Measurements from ENCODE around the gene COBLL1. TPM values are rescaled to one million over a fixed set of nuclear protein-coding genes. Genes with fewer than 3 reads are reported as not detected.
"Not testable (repeated sequence)": the region's sequence is repeated elsewhere in the genome, so short reads cannot be mapped to it uniquely, and the experiment has no call there.

Gene COBLL1
- total RNA-seq, 1 donor from 2014 or later, result not detected

DNA sequence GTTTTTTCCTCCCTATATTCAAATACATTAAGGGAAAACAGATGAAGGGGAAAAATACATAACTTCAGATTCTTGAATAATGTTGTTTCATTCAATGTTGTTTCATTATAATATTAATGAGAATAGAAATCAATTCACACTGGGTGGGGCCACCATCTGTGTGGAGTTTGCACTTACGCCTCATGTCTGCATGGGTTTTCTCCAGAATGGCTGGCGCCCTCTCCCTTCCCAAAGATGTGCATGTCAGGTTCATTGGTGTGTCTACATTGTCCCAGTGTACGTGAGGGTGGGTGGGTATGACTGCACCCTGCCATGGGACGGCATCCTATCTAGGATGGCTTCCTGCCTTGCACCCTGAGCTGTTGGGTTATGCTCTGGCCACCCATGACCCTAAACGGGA is 51.7 kb downstream of the COBLL1 start:
- intact Hi-C loops (cut with micrococcal nuclease), result no loop called here

DNA sequence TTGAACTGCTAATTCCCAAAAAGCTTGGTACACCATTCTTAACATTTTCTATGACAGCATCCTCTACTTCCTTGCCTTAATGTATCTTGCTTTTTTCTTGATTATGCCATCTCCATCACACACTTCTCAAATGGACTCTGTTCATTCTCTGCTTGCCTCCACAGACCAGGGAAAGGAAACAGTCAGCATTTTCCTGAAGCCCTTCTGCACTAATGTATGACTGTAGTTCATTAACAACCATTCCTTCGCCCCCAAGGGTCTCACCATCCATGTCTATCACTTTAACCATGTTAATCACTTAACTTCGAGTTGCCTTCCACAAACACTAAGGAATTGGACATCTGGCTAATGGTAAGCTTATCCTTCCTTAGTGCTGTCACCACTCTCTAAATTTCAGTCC is 54.8 kb downstream of the COBLL1 start:
- intact Hi-C loops (cut with micrococcal nuclease), result no loop called here

DNA sequence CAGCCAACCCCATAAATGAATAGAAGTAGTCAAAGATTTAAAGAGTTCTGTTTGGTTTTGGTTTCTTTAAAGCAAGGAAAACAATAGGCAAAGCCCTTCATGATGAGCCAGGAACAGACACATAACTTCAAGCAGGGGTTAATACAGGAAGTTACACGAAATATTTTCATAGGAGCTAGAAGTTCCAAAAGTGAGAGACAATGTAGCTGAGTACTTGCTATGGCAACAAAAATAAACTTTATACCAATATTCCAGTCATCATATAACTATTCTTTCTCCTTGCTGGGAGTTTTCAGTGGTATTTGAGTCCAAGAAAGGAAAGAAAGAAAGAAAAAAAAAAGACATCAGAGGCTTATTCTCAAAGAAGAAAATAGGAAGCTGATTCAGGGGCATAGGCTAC is 56.2 kb downstream of the COBLL1 start:
- intact Hi-C loops (cut with micrococcal nuclease), result no loop called here

GRCh38 chr2:164784376-164784775 is 57.2 kb downstream of the COBLL1 start:
- intact Hi-C loops (cut with micrococcal nuclease), result no loop called here

GRCh38 chr2:164782323-164782722 is 59.3 kb downstream of the COBLL1 start:
- intact Hi-C loops (cut with micrococcal nuclease), result no loop called here

DNA sequence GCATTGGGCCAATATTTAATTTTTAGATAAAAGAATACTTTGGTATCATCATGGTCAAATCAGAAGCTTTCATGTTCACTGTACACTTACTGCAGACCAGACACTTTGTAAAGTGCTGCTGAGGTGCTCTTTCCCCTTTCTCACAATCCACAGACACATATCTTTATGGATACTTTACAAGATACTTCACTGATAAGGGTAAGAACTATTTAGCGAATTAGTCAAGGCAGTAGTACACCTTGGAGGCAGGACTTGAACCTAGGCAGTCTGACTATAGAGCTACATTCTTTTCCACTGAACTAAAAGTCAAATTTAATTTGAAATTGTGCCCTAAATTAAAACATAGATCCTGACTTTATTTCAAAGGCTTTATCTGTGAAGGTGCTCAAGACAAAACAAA is 60.2 kb downstream of the COBLL1 start:
- intact Hi-C loops (cut with micrococcal nuclease), result no loop called here

GRCh38 chr2:164780611-164781178 is 60.9 kb downstream of the COBLL1 start:
- intact Hi-C loops (cut with micrococcal nuclease), result no loop called here

DNA sequence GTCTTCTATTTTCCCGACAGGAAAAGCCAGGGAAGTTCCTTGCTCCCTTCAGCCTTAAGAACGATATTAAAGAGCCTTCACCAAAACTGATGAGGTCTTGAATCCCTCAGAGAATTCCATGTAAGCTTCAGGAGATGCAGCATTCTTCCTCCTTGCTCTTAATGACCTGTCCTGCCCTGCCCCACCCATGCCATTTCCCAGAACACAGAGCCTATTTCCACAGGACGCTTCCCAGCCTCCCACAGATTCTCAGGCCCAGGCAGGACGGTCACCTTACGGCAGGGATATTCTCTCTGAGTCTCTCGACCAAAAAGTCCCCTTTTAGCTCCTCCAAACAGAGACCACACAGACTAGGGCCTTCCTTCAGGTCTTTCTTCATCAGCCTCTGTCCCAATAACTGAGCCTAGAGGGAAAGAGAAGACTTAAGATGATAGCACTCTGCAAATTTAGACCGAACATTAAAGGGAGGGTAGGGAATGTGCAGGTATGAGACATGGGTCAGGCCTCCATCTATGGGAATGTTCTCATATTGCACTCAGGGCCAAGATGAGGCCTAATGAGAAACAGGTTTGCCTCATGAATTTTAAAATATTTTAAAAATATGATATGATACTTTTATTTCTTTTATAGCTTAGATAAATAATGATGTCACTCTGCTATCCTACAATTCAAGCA is 62.1 kb downstream of the COBLL1 start:
- intact Hi-C loops (cut with micrococcal nuclease), result no loop called here

GRCh38 chr2:164778723-164779122 is 62.9 kb downstream of the COBLL1 start:
- intact Hi-C loops (cut with micrococcal nuclease), result no loop called here

DNA sequence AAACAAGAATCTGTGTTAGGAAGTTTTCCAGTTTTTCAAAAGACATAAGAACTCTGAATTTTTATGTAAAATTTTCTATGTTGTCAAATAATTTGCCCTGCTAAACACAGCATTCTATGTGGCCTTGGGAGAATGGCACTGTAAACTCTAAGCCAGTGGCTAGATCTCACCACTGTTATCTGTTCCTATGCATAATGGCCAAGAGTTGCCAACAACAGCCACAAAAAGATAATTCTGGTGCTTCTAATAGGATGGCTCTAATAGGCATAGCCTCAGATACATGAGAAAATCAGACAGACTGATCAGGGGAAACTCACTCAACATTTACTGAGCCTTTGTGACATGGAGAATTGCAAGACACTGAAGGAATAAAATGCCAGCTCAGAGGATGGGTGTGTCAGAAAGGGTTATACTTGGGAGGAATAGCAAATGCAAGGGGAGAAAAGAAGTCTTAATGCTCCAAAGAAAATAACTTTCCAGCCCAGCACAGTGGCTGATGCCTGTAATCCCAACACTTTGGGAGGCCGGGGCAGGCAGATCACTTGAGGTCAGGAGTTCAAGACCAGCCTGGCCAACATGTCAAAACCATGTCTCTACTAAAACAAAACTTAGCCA is 63.7 kb downstream of the COBLL1 start:
- intact Hi-C loops (cut with micrococcal nuclease), result no loop called here

- intact Hi-C loops (cut with micrococcal nuclease), result no loop called here
Observed at GRCh38 chr2:164773635-164774034, 68.0 kb downstream of the COBLL1 start.

GRCh38 chr2:164773091-164773490 is 68.5 kb downstream of the COBLL1 start:
- intact Hi-C loops (cut with micrococcal nuclease), result no loop called here

- intact Hi-C loops (cut with micrococcal nuclease), result no loop called here
Observed at GRCh38 chr2:164771897-164772296, 69.7 kb downstream of the COBLL1 start.

GRCh38 chr2:164770421-164770916 is 71.2 kb downstream of the COBLL1 start:
- intact Hi-C loops (cut with micrococcal nuclease), result no loop called here

DNA sequence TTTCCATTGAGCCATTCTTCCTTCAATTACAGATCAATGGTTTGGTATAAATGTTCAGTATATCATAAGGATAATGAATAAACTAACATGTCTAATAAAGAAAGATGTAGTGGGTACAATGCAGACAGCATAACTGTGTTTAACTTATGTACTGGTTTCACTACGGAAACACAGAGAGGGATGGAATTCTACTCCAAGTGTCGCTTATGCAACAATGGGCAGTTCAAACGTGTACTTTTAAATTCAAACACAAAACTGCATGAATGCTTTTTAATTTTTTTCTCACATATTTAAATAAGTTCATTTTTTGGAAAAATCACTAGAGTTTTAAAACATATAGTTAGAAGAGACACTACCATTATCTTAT is 74.7 kb downstream of the COBLL1 start:
- intact Hi-C loops (cut with micrococcal nuclease), result no loop called here

DNA sequence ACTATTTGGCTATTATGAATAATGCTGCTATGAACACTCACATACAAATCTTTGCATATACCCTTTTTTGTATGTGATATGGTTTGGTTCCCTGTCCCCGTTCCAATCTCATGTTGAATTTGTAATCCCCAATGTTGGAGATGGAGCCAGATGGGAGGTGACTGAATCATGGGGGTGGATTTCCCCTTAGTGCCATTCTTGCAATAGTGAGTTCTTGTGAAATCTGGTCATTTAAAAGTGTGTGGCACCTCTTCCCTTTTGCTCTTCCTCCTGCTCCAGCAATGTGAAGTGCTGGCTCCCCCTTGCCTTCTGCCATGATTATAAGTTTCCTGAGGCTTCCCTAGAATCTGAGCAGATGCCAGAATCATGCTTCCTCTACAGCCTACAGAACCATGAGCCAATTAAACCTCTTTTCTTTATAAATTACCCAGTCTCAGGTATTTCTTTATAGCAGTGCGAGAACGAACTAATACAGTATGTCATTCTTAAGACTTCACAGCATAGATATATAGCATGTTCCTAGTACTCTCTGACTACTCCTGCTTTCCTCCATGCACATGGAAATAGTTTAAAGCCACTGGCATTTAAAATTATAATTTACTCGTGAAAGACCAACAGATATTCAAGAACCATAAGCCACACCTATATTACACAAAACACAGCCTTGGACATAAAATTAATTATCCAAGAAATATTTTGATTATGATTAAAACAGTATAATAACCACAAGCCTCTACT is 75.2 kb downstream of the COBLL1 start:
- intact Hi-C loops (cut with micrococcal nuclease), result no loop called here

GRCh38 chr2:164764996-164765395 is 76.6 kb downstream of the COBLL1 start:
- intact Hi-C loops (cut with micrococcal nuclease), result no loop called here

GRCh38 chr2:164764474-164764873 is 77.1 kb downstream of the COBLL1 start:
- intact Hi-C loops (cut with micrococcal nuclease), result no loop called here

- intact Hi-C loops (cut with micrococcal nuclease), result no loop called here
Observed at GRCh38 chr2:164763431-164763830, 78.2 kb downstream of the COBLL1 start.

DNA sequence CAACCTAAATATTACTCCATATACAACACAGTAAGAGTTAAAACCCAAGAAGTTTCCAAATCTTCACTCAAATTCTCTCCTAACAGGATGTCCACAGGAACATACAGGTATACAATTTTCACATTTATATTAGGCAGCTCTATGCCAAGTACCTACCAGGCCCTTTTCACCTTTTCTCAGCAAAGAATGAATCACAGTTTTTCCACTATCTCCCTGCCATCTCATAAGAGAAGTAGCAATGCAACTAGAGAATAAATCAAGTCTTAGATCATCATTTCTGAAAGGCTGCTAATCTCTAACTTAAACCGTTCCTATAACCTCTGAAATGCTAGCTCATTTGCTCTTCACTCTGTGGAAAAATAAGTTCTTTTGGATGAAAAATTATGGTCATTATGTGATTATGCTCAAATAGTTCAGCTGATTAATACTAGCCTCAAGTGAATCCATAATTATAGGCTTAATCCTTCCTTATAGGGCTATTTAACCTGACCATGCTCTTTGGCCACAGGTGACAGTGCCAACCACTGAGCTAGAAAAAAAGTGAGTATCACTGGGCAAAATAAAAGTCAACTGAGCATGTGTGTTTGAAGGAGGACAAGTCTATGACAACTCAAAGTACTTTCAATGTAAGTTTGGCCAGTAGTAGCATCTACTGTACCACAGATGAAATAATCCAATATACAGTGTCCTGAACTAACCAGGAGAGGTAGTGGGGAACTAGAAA is 79.7 kb downstream of the COBLL1 start:
- intact Hi-C loops (cut with micrococcal nuclease), result no loop called here

DNA sequence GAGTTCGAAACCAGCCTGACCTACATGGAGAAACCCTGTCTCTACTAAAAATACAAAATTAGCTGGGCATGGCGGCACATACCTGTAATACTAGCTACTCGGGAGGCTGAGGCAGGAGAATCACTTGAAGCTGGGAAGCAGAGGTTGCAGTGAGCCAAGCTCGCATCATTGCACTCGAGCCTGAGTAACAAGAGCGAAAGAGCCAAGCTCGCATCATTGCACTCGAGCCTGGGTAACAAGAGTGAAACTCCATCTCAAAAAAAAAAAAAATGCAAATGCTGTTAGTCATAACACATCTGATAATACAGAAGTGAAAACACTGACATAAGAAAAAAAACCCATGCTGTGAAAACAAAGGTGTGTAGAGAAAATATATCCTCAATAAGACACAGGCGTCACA is 80.4 kb downstream of the COBLL1 start:
- intact Hi-C loops (cut with micrococcal nuclease), result not testable (repeated sequence)

GRCh38 chr2:164760179-164760578 is 81.4 kb downstream of the COBLL1 start:
- intact Hi-C loops (cut with micrococcal nuclease), result no loop called here
